Measurements from ENCODE around the gene PEX19. TPM values are rescaled to one million over a fixed set of nuclear protein-coding genes. Genes with fewer than 3 reads are reported as not detected.

Gene PEX19
- total RNA-seq, 2 experiments from 2014 or later = 34.7 to 47.3 TPM

DNA sequence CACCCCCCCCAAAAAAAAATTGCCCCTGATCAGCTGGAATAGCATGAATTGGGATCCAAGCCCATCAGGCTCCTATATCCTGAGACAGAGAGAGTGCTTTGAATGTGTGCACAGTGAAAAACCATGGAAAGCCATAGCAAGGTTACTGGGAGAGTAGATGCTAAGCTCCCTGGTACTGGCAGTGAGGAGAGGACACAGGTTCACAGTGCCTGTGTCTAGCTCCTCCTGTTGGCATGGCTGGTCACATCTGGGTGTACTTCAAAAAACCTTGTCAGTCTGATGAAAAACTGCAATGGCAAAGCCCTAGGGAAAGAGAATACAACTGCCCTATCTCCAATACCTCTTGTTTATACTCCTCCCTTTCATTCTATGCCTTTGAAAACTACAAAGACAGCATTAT, 45.2 kb upstream of the PEX19 start:
- POLR2A ChIA-PET = interaction anchor here (1.0 kb wide), 1 partner anchor 26 kb away, joined by 3 read pairs; no protein-coding TSS in a partner anchor
- no peak overlapping the region for H3K4me3 ChIP-seq (ENCODE audit: low read depth, low read length, poor library complexity, severe bottlenecking)
- DNase-seq (ENCODE audit: low spot score) = no peak
- TF ChIP-seq EZH2phosphoT487 (IDR thresholded peaks at IDR 0.05; ENCODE audit: borderline replicate concordance, low read depth, low read length) = no peak
- H3K4me1 ChIP-seq (ENCODE audit: insufficient read depth, low read length, poor library complexity, severe bottlenecking) = no peaks in the 10 kb centered on the region
- no TSS peak for BruUV-seq (replicated peaks)
- no peak overlapping the region for H2AFZ ChIP-seq (ENCODE audit: low read length)
- H4K20me1 ChIP-seq (ENCODE audit: insufficient read depth, low read length) = no peaks in the 10 kb centered on the region
- intact Hi-C loops (cut with micrococcal nuclease; ENCODE audit: unreplicated experiment) = no loop called here
- no peaks in the 10 kb centered on the region for H3K79me2 ChIP-seq (ENCODE audit: insufficient read depth, low read depth, low read length)
- no peak overlapping the region for H3K4me2 ChIP-seq (ENCODE audit: low read length)
- H3K36me3 ChIP-seq (ENCODE audit: insufficient read depth, low read length) = peaks cover 99% of the 10 kb centered on the region
- no peaks in the 10 kb centered on the region for H3K9me2 ChIP-seq (ENCODE audit: insufficient read depth, low read length)
- H3K9me3 ChIP-seq (ENCODE audit: low read length) = no peaks in the 10 kb centered on the region
- CTCF ChIA-PET (ENCODE audit: unreplicated experiment) = interaction anchor here (0.6 to 1.1 kb wide), 2 partner anchors 11 to 36 kb away, joined by 3 to 9 read pairs; no protein-coding TSS in a partner anchor
- no peak overlapping the region for H3K27ac ChIP-seq (ENCODE audit: low read depth, low read length, poor library complexity, severe bottlenecking)

DNA sequence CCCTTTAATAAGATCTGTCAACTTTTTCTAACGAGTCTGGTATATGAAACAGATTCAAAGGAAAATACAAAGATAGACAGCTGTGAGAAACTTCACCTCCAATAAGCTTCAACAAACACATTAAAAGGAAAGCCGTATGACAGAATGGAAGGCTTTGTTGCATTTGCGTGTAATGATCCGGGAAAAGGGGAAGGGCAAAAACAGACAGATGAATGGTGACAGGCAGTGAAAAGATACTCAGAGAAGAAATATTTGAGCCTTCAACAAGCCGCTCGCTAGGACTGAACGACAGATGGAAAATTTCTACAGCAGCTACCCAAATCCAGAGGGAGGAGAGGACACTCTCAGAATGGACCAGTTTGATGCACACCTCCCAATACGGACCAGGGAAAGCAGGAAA, 43.3 kb upstream of the PEX19 start:
- intact Hi-C loops (cut with micrococcal nuclease; ENCODE audit: unreplicated experiment) = no loop called here
- POLR2A ChIA-PET = interaction anchor here (0.6 to 2.3 kb wide), 5 partner anchors 15 to 206 kb away, joined by 3 to 6 read pairs (median 3); partner anchors contain the start of genes COPA and NCSTN

DNA sequence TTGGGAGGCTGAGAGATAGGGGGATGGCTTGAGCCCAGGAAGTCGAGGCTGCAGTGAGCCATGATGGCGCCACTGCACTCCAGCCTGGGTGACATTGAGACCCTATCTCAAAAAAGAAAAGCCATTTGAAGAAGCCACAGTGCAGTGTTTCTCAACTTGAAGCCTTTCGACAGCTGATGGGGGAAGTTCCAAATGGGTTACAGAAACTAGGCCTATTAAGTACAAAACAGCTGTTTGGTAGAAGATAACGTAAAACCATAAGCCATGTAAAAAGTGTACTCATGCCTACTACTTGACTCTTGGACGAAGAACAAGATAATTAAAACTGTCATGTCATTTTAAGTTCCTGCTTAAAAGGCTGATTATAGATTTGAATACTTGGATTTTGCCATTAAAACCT, 41.5 kb upstream of the PEX19 start:
- no peaks in the 10 kb centered on the region for H4K20me1 ChIP-seq (ENCODE audit: insufficient read depth, low read length)

More for the DNA sequence above, 43.3 kb upstream of the PEX19 start:
- no TSS peak for BruUV-seq (replicated peaks)
- H4K20me1 ChIP-seq (ENCODE audit: insufficient read depth, low read length) = no peaks in the 10 kb centered on the region
- no peak overlapping the region for H2AFZ ChIP-seq (ENCODE audit: low read length)
- no peak overlapping the region for H3K4me3 ChIP-seq (ENCODE audit: low read depth, low read length, poor library complexity, severe bottlenecking)
- H3K4me2 ChIP-seq (ENCODE audit: low read length) = no peak overlapping the region
- CTCF ChIA-PET (ENCODE audit: unreplicated experiment) = interaction anchor here (1.1 kb wide), 1 partner anchor 36 kb away, joined by 4 read pairs; no protein-coding TSS in a partner anchor
- no peak overlapping the region for H3K27ac ChIP-seq (ENCODE audit: low read depth, low read length, poor library complexity, severe bottlenecking)
- DNase-seq (ENCODE audit: low spot score) = no peak
- no peaks in the 10 kb centered on the region for H3K79me2 ChIP-seq (ENCODE audit: insufficient read depth, low read depth, low read length)
- no peak for TF ChIP-seq EZH2phosphoT487 (IDR thresholded peaks at IDR 0.05; ENCODE audit: borderline replicate concordance, low read depth, low read length)
- TF ChIP-seq, protein P1, sequence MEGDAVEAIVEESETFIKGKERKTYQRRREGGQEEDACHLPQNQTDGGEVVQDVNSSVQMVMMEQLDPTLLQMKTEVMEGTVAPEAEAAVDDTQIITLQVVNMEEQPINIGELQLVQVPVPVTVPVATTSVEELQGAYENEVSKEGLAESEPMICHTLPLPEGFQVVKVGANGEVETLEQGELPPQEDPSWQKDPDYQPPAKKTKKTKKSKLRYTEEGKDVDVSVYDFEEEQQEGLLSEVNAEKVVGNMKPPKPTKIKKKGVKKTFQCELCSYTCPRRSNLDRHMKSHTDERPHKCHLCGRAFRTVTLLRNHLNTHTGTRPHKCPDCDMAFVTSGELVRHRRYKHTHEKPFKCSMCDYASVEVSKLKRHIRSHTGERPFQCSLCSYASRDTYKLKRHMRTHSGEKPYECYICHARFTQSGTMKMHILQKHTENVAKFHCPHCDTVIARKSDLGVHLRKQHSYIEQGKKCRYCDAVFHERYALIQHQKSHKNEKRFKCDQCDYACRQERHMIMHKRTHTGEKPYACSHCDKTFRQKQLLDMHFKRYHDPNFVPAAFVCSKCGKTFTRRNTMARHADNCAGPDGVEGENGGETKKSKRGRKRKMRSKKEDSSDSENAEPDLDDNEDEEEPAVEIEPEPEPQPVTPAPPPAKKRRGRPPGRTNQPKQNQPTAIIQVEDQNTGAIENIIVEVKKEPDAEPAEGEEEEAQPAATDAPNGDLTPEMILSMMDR (conservative IDR thresholded peaks at IDR 0.05; ENCODE audit: low read length) = no peak
- peaks cover 99% of the 10 kb centered on the region for H3K36me3 ChIP-seq (ENCODE audit: insufficient read depth, low read length)
- no peaks in the 10 kb centered on the region for H3K9me3 ChIP-seq (ENCODE audit: low read length)
- H3K4me1 ChIP-seq (ENCODE audit: insufficient read depth, low read length, poor library complexity, severe bottlenecking) = no peaks in the 10 kb centered on the region
- no peaks in the 10 kb centered on the region for H3K9me2 ChIP-seq (ENCODE audit: insufficient read depth, low read length)

More for the DNA sequence above, 41.5 kb upstream of the PEX19 start:
- intact Hi-C loops (cut with micrococcal nuclease; ENCODE audit: unreplicated experiment) = no loop called here
- no peak for DNase-seq (ENCODE audit: low spot score)
- Histone ChIP-seq H3K4me1 (ENCODE audit: insufficient read depth, low read length, poor library complexity, severe bottlenecking) (no peaks in the 10 kb centered on the region), H3K9me2 (ENCODE audit: insufficient read depth, low read length) (no peaks in the 10 kb centered on the region), H3K36me3 (ENCODE audit: insufficient read depth, low read length) (peaks cover 99% of the 10 kb centered on the region), H3K4me3 (ENCODE audit: low read depth, low read length, poor library complexity, severe bottlenecking) (no peak overlapping the region), H3K9me3 (ENCODE audit: low read length) (no peaks in the 10 kb centered on the region), H2AFZ (ENCODE audit: low read length) (no peak overlapping the region), H3K4me2 (ENCODE audit: low read length) (no peak overlapping the region), H3K79me2 (ENCODE audit: insufficient read depth, low read depth, low read length) (no peaks in the 10 kb centered on the region), H3K27ac (ENCODE audit: low read depth, low read length, poor library complexity, severe bottlenecking) (no peak overlapping the region)
- no TSS peak for BruUV-seq (replicated peaks)
- POLR2A ChIA-PET = no interaction called here
- TF ChIP-seq, protein P1 (conservative IDR thresholded peaks at IDR 0.05; ENCODE audit: low read length) = no peak
- no peak for TF ChIP-seq EZH2phosphoT487 (IDR thresholded peaks at IDR 0.05; ENCODE audit: borderline replicate concordance, low read depth, low read length)
- CTCF ChIA-PET (ENCODE audit: unreplicated experiment) = no interaction called here

All from OCI-LY7 (cell line).